Lower lobe of right lung (tissue), 2 donors: ENCODE results near the gene HPSE2. TPM values are rescaled to one million over a fixed set of nuclear protein-coding genes. Genes with fewer than 3 reads are reported as not detected.
"Not testable (repeated sequence)": the region's sequence is repeated elsewhere in the genome, so short reads cannot be mapped to it uniquely, and the experiment has no call there.

Experiments used
- ATAC-seq, 2 donors: fragments of 200-7000 bp; cut with Tn5 transposase; one replicate each; pipeline ENCODE4 v1.9.1; 2020 to 2022; ENCODE audit warnings: mild to moderate bottlenecking in 2 of 2, moderate library complexity in 2 of 2
- DNase-seq: peaks from one replicate; pipeline ENCODE4 v3.0.0-alpha.2; 2020
- H3K27ac ChIP-seq: fragments of 200-600 bp; one replicate; pipeline ENCODE4 v1.8.0; 2022
- H3K27me3 ChIP-seq: fragments of 200-600 bp; one replicate; pipeline ENCODE4 v1.8.0; 2022; ENCODE audit warnings: low read depth
- H3K36me3 ChIP-seq: fragments of 200-600 bp; one replicate; pipeline ENCODE4 v1.8.0; 2022; ENCODE audit warnings: mild to moderate bottlenecking
- H3K4me1 ChIP-seq: fragments of 200-600 bp; one replicate; pipeline ENCODE4 v1.8.0; 2022
- H3K4me3 ChIP-seq: fragments of 200-600 bp; one replicate; pipeline ENCODE4 v1.8.0; 2022; ENCODE audit warnings: mild to moderate bottlenecking
- H3K9me3 ChIP-seq: fragments of 200-600 bp; one replicate; pipeline ENCODE4 v1.8.0; 2022
- CTCF ChIP-seq: fragments of 200-600 bp; IDR thresholded peaks from one replicate; pipeline ENCODE4 v1.8.0; 2022; ENCODE audit warnings: antibody characterized with exemption, mild to moderate bottlenecking
- intact Hi-C: fragments of 100-400 bp; cut with DNase I; formaldehyde crosslinking; loops from one replicate; pipeline ENCODE4 v1.11.0; 2022
- total RNA-seq: library from RNA; stranded (reverse); fragmentation: NEBNext Ultra II Directional; extraction: Animal tissue kit (Norgen Biotek cat#: 25700); gene quantifications from one replicate; pipeline ENCODE4 v1.2.1, GENCODE V29; 2021
- donor health status: DM: no; HTN: yes; CAD: no; lungs with severe emphysema.

HPSE2 gene
- total RNA-seq, 1 donor from 2014 or later: 0.77 TPM

GRCh38 chr10:98560565-98560964, 675.1 kb downstream of the HPSE2 start:
- TF ChIP-seq CTCF: no peak
- ATAC-seq (no peak), DNase-seq (no peak)

GRCh38 chr10:98556061-98556460, 679.6 kb downstream of the HPSE2 start:
- TF ChIP-seq CTCF: no peak
- no peak overlapping the region for H3K4me3 ChIP-seq
- intact Hi-C loops: no loop called here
- ATAC-seq: no peak
- no peak overlapping the region for H3K27ac ChIP-seq
- no peaks in the 10 kb centered on the region for H3K4me1 ChIP-seq
- no peak for DNase-seq
- H3K9me3 ChIP-seq: no peaks in the 10 kb centered on the region
- H3K36me3 ChIP-seq: no peaks in the 10 kb centered on the region
- no peaks in the 10 kb centered on the region for H3K27me3 ChIP-seq

More at GRCh38 chr10:98560565-98560964, 675.1 kb downstream of the HPSE2 start:
- no peaks in the 10 kb centered on the region for H3K4me1 ChIP-seq
- no peaks in the 10 kb centered on the region for H3K27me3 ChIP-seq
- no peaks in the 10 kb centered on the region for H3K36me3 ChIP-seq
- intact Hi-C loops: no loop called here
- no peak overlapping the region for H3K4me3 ChIP-seq
- H3K9me3 ChIP-seq: no peaks in the 10 kb centered on the region
- H3K27ac ChIP-seq: no peak overlapping the region

GRCh38 chr10:98555021-98555619, 680.5 kb downstream of the HPSE2 start:
- intact Hi-C loops: no loop called here
- no peak for ATAC-seq
- H3K27me3 ChIP-seq: no peaks in the 10 kb centered on the region

GRCh38 chr10:98541561-98541960, 694.1 kb downstream of the HPSE2 start:
- H3K4me3 ChIP-seq, DNase-seq, ATAC-seq, H3K27me3 ChIP-seq, H3K27ac ChIP-seq, H3K4me1 ChIP-seq, intact Hi-C loops, H3K9me3 ChIP-seq, H3K36me3 ChIP-seq: not testable (repeated sequence)

More at GRCh38 chr10:98555021-98555619, 680.5 kb downstream of the HPSE2 start:
- Histone ChIP-seq H3K36me3 (no peaks in the 10 kb centered on the region), H3K27ac (no peak overlapping the region), H3K4me3 (no peak overlapping the region), H3K4me1 (no peaks in the 10 kb centered on the region), H3K9me3 (no peaks in the 10 kb centered on the region)
- no peak for TF ChIP-seq CTCF
- DNase-seq: no peak

- Histone ChIP-seq H3K4me1 (no peaks in the 10 kb centered on the region), H3K36me3 (no peaks in the 10 kb centered on the region), H3K27me3 (no peaks in the 10 kb centered on the region), H3K4me3 (no peak overlapping the region), H3K9me3 (no peaks in the 10 kb centered on the region), H3K27ac (no peak overlapping the region)
- ATAC-seq (no peak), DNase-seq (no peak)
- intact Hi-C loops: no loop called here
- no peak for TF ChIP-seq CTCF
Measured at GRCh38 chr10:98539578-98539977, 696.1 kb downstream of the HPSE2 start.

GRCh38 chr10:98538472-98538871, 697.2 kb downstream of the HPSE2 start:
- Histone ChIP-seq H3K9me3 (no peaks in the 10 kb centered on the region), H3K36me3 (no peaks in the 10 kb centered on the region), H3K4me3 (no peak overlapping the region), H3K27me3 (no peaks in the 10 kb centered on the region), H3K27ac (no peak overlapping the region), H3K4me1 (no peaks in the 10 kb centered on the region)
- TF ChIP-seq CTCF: no peak
- intact Hi-C loops: no loop called here
- ATAC-seq (no peak), DNase-seq (no peak)
